Common myeloid progenitor, CD34-positive (primary cell): ENCODE measurements around the gene CASZ1.

Experiments
- CTCF ChIA-PET: fragments of 350-600 bp; sonication (Branson Sonifier 250); formaldehyde crosslinking; loops from one replicate; lab custom pipeline; 2021; ENCODE audit warnings: antibody characterized with exemption; lab: Charles Lee
- POLR2A ChIA-PET: fragments of 350-600 bp; sonication (Branson Sonifier 250); formaldehyde crosslinking; loops from one replicate; lab custom pipeline; 2021; ENCODE audit warnings: antibody characterized with exemption; lab: Charles Lee
- DNase-seq, 3 donors: peaks; one replicate each; pipeline versions ENCODE4 v3.0.0 to v3.0.0-alpha.2; 2013
- H3K27ac ChIP-seq, 2 experiments: 1 replicate in 1 of 2; 2 replicates in 1 of 2; pipeline ENCODE4 v1.7.0; 2013; ENCODE audit warnings: inconsistent platforms in 2 of 2, low read length in 2 of 2, mild to moderate bottlenecking in 2 of 2, low read depth in 1 of 2, moderate library complexity in 1 of 2; ENCODE audit not compliant: severe bottlenecking in 2 of 2, insufficient read depth in 1 of 2, poor library complexity in 1 of 2
- H3K27me3 ChIP-seq, 5 experiments: replicated peaks in 2 of 5; 1 replicate in 3 of 5; 2 replicates in 2 of 5; pipeline versions ENCODE4 v1.6.1 to v1.7.0; 2013; ENCODE audit warnings: low read length in 4 of 5, mild to moderate bottlenecking in 2 of 5, moderate library complexity in 2 of 5, inconsistent platforms in 1 of 5; ENCODE audit not compliant: insufficient read depth in 5 of 5, control insufficient read depth in 4 of 5
- H3K36me3 ChIP-seq, 4 experiments: 1 replicate in 2 of 4; 2 replicates in 2 of 4; pipeline versions ENCODE4 v1.6.1 to v1.7.0; 2013; ENCODE audit warnings: low read length in 3 of 4, control low read depth in 1 of 4, mild to moderate bottlenecking in 1 of 4; ENCODE audit not compliant: control insufficient read depth in 4 of 4, insufficient read depth in 4 of 4
- H3K4me1 ChIP-seq, 4 experiments: 1 replicate in 3 of 4; 2 replicates in 1 of 4; pipeline versions ENCODE4 v1.6.1 to v1.7.1; 2013; ENCODE audit warnings: low read length in 3 of 4, mild to moderate bottlenecking in 3 of 4, control low read depth in 1 of 4, inconsistent platforms in 1 of 4, moderate library complexity in 1 of 4; ENCODE audit not compliant: control insufficient read depth in 4 of 4, insufficient read depth in 4 of 4; ENCODE audit errors: control extremely low read depth in 1 of 4
- H3K4me3 ChIP-seq, 7 experiments: 1 replicate in 4 of 7; 2 replicates in 3 of 7; pipeline versions ENCODE4 v1.5.1 to v1.7.0; 2013; ENCODE audit warnings: mild to moderate bottlenecking in 7 of 7, low read length in 6 of 7, moderate library complexity in 6 of 7, inconsistent platforms in 2 of 7, low read depth in 2 of 7, control low read depth in 1 of 7; ENCODE audit not compliant: insufficient read depth in 4 of 7, control insufficient read depth in 1 of 7; ENCODE audit errors: extremely low read depth in 1 of 7
- H3K9me3 ChIP-seq, 5 experiments: 1 replicate in 4 of 5; 2 replicates in 1 of 5; pipeline versions ENCODE4 v1.6.1 to v1.7.1; 2013; ENCODE audit warnings: low read length in 4 of 5, mild to moderate bottlenecking in 2 of 5, inconsistent platforms in 1 of 5, low read depth in 1 of 5, moderate library complexity in 1 of 5; ENCODE audit not compliant: control insufficient read depth in 4 of 5, insufficient read depth in 2 of 5; ENCODE audit errors: control extremely low read depth in 1 of 5
- WGBS: methylation state at CpG from one replicate; pipeline ENCODE4 v1.1.5; 2013; ENCODE audit not compliant: insufficient coverage; 5-methylcytosine and 5-hydroxymethylcytosine counted together

The CASZ1 gene

GRCh38 chr1:10764296-10764798, 32.1 kb downstream of the CASZ1 start:
- WGBS = 100% methylated on average over 6 of the region's 6 CpGs
- DNase-seq = no peak
- H3K27me3 ChIP-seq = no peaks in the 10 kb centered on the region
- H3K36me3 ChIP-seq = no peaks in the 10 kb centered on the region
- H3K4me1 ChIP-seq = peaks cover 0 to 5% (median 2%) of the 10 kb centered on the region in 4 experiments
- no peak overlapping the region for H3K27ac ChIP-seq
- ChIA-PET CTCF (no interaction called here), POLR2A (no interaction called here)
- no peak overlapping the region for H3K4me3 ChIP-seq
- H3K9me3 ChIP-seq = no peaks in the 10 kb centered on the region

DNA sequence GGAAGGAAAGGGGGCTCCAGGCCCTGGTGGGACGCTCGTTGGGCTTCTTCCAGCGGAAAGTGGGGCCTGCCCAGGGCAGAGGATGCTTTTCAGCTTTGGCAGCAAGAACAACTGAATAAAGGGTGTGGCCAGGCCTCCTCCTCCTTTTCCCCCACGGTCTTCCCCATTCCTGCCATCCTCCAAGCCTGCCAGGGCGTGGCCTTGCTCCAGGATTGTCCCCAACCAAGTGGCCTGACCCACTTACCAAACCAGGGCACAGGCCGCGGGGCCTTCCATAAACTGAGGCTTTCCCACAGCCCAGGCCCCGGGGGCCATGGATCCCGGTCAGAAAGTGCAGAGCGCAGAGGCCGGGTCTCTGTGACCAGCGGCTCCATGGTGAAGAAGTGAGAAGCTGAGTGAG, 33.6 kb downstream of the CASZ1 start:
- Histone ChIP-seq H3K36me3 (no peaks in the 10 kb centered on the region), H3K4me3 (no peak overlapping the region), H3K9me3 (no peaks in the 10 kb centered on the region), H3K27ac (no peak overlapping the region), H3K4me1 (peaks cover 0 to 5% (median 2%) of the 10 kb centered on the region in 4 experiments), H3K27me3 (no peaks in the 10 kb centered on the region)
- no peak for DNase-seq
- CTCF ChIA-PET = no interaction called here
- POLR2A ChIA-PET = no interaction called here
- WGBS = 98% methylated on average over 11 of the region's 12 CpGs

- WGBS = no CpG with 5 or more reads among the region's 6 CpGs
- CTCF ChIA-PET = interaction anchor here (1.0 kb wide), 1 partner anchor 10 kb away, joined by 3 read pairs; no protein-coding TSS in a partner anchor
These were observed 34.3 kb downstream of the CASZ1 start for GRCh38 chr1:10762153-10762523.

GRCh38 chr1:10761503-10762152, 34.8 kb downstream of the CASZ1 start:
- CTCF ChIA-PET = interaction anchor here (1.0 kb wide), 1 partner anchor 11 kb away, joined by 3 read pairs; no protein-coding TSS in a partner anchor
- 95% methylated on average over 17 of the region's 23 CpGs for WGBS
- no peaks in the 10 kb centered on the region for H3K27me3 ChIP-seq

More at GRCh38 chr1:10762153-10762523, 34.3 kb downstream of the CASZ1 start:
- POLR2A ChIA-PET = no interaction called here
- Histone ChIP-seq H3K27ac (no peak overlapping the region), H3K4me1 (peaks cover 0 to 5% (median 2%) of the 10 kb centered on the region in 4 experiments), H3K27me3 (no peaks in the 10 kb centered on the region), H3K36me3 (no peaks in the 10 kb centered on the region), H3K4me3 (no peak overlapping the region), H3K9me3 (no peaks in the 10 kb centered on the region)
- DNase-seq = no peak

DNA sequence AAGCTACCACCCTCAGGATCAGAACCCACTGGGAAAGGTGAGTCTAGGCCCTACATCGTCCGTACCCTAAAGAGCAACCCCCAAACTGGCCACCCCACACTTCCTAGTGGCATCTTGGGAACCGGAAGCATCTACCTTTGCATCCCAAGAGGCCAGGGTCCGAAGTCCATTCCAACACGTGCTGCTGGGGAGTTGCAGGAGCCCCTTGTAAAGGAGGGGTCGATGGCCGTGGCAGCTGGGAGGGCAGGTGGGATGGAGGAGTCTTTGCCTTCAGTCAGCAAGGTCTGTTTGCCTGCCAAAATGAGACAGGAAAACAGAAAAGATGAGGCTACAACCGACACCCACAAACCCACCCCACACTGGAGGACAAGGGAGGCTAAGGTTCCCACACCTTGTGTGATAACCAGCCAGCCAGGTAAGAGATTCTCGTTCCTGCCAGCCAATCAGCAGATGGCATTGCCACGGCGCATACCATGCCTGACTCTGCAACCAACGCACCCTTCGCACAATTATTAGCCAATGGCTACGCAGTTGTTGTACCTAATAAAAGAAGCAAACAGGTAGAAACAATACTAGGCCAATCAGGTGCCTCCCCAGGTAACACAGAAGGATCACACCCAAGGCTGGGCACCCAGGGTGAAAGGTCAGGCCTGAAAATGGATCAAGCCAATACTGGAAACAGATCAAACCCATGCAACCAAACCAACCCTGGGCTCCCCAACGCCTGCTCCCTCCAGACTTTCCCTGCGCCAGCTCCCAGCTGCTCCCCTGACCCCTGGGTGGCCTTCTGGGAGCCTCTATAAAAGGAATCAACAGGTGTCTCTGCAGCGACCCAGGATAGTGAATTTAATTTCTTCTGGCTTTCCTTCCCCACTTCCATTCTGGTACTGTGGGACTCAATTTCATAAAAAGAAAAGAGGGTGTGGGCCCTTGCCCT, 35.6 kb downstream of the CASZ1 start:
- WGBS = 98% methylated on average over 11 of the region's 17 CpGs
- ChIA-PET CTCF (no interaction called here), POLR2A (no interaction called here)
- no peak overlapping the region for H3K4me3 ChIP-seq
- H3K4me1 ChIP-seq = peaks cover 0 to 10% (median 9%) of the 10 kb centered on the region in 4 experiments
- H3K27ac ChIP-seq = no peak overlapping the region
- no peak for DNase-seq
- no peaks in the 10 kb centered on the region for H3K36me3 ChIP-seq
- H3K27me3 ChIP-seq = no peaks in the 10 kb centered on the region
- no peaks in the 10 kb centered on the region for H3K9me3 ChIP-seq

More at GRCh38 chr1:10761503-10762152, 34.8 kb downstream of the CASZ1 start:
- Histone ChIP-seq H3K27ac (no peak overlapping the region), H3K4me3 (no peak overlapping the region), H3K9me3 (no peaks in the 10 kb centered on the region), H3K4me1 (peaks cover 0 to 5% (median 3%) of the 10 kb centered on the region in 4 experiments), H3K36me3 (no peaks in the 10 kb centered on the region)
- peak; percentile 8 to 49 (median 44) for DNase-seq
- POLR2A ChIA-PET = no interaction called here

GRCh38 chr1:10759413-10760200, 36.8 kb downstream of the CASZ1 start:
- 86% methylated on average over 14 of the region's 15 CpGs for WGBS
- Histone ChIP-seq H3K4me1 (peaks cover 0 to 13% (median 11%) of the 10 kb centered on the region in 4 experiments), H3K36me3 (no peaks in the 10 kb centered on the region), H3K9me3 (no peaks in the 10 kb centered on the region), H3K27ac (no peak overlapping the region), H3K27me3 (no peaks in the 10 kb centered on the region), H3K4me3 (no peak overlapping the region)
- DNase-seq = no peak
- ChIA-PET POLR2A (no interaction called here), CTCF (no interaction called here)
